H9 (cell line): Measurements from ENCODE around the gene ATP7B. TPM values are rescaled to one million over a fixed set of nuclear protein-coding genes. Genes with fewer than 3 reads are reported as not detected.

ENCODE experiments used
- DNase-seq: peaks from one replicate; pipeline ENCODE4 v3.0.0-alpha.2; 2017
- H2AFZ ChIP-seq: one replicate; pipeline ENCODE4 v1.6.1; 2013; ENCODE audit warnings: mild to moderate bottlenecking, low read length, control low read depth, moderate library complexity
- H2AK5ac ChIP-seq: 2 replicates; pipeline ENCODE4 v1.6.1; 2013; ENCODE audit warnings: low read length, control low read depth, mixed read lengths; ENCODE audit not compliant: insufficient read length
- H2BK120ac ChIP-seq: one replicate; pipeline ENCODE4 v1.6.1; 2013; ENCODE audit warnings: low read depth, mild to moderate bottlenecking, low read length, control low read depth, inconsistent platforms; ENCODE audit not compliant: poor library complexity, severe bottlenecking
- H2BK12ac ChIP-seq: 2 replicates; pipeline ENCODE4 v1.6.1; 2013; ENCODE audit warnings: low read length, control low read depth, mixed read lengths, low read depth; ENCODE audit not compliant: insufficient read length
- H2BK15ac ChIP-seq: 2 replicates; pipeline ENCODE4 v1.6.1; 2013; ENCODE audit warnings: low read depth, low read length, control low read depth
- H2BK20ac ChIP-seq: one replicate; pipeline ENCODE4 v1.6.1; 2013; ENCODE audit warnings: low read depth, mild to moderate bottlenecking, low read length, control low read depth, inconsistent platforms; ENCODE audit not compliant: poor library complexity, severe bottlenecking
- H2BK5ac ChIP-seq: 2 replicates; pipeline ENCODE4 v1.6.1; 2013; ENCODE audit warnings: low read length, control low read depth, mixed read lengths; ENCODE audit not compliant: insufficient read length
- H3K14ac ChIP-seq: 2 replicates; pipeline ENCODE4 v1.6.1; 2013; ENCODE audit warnings: low read length, control low read depth; ENCODE audit not compliant: insufficient read depth
- H3K18ac ChIP-seq: 2 replicates; pipeline ENCODE4 v1.6.1; 2013; ENCODE audit warnings: low read depth, mild to moderate bottlenecking, mixed read lengths, low read length, control low read depth; ENCODE audit not compliant: insufficient read length
- H3K23ac ChIP-seq: 2 replicates; pipeline ENCODE4 v1.6.1; 2013; ENCODE audit warnings: low read length, control low read depth, mixed read lengths, low read depth; ENCODE audit not compliant: insufficient read length
- H3K23me2 ChIP-seq: 2 replicates; pipeline ENCODE4 v1.6.1; 2013; ENCODE audit warnings: low read depth, mild to moderate bottlenecking, mixed read lengths, low read length, control low read depth; ENCODE audit not compliant: insufficient read length, poor library complexity, severe bottlenecking
- H3K27ac ChIP-seq: 2 replicates; pipeline ENCODE4 v1.5.1; 2013; ENCODE audit warnings: low read length, control low read depth, mixed read lengths, low read depth; ENCODE audit not compliant: insufficient read length
- H3K27me3 ChIP-seq: 2 replicates; pipeline ENCODE4 v1.6.1; 2013; ENCODE audit warnings: low read length, control low read depth, inconsistent platforms; ENCODE audit not compliant: insufficient read depth
- H3K4ac ChIP-seq: 2 replicates; pipeline ENCODE4 v1.6.1; 2013; ENCODE audit warnings: low read depth, mild to moderate bottlenecking, control low read depth, inconsistent platforms, low read length, moderate library complexity
- H3K4me1 ChIP-seq: 2 replicates; pipeline ENCODE4 v1.6.1; 2013; ENCODE audit warnings: low read length, control low read depth, inconsistent platforms; ENCODE audit not compliant: insufficient read depth
- H3K4me2 ChIP-seq: 2 replicates; pipeline ENCODE4 v1.6.1; 2013; ENCODE audit warnings: low read length, control low read depth, mixed read lengths; ENCODE audit not compliant: insufficient read length, insufficient read depth
- H3K56ac ChIP-seq: 2 replicates; pipeline ENCODE4 v1.6.1; 2013; ENCODE audit warnings: low read depth, mild to moderate bottlenecking, mixed read lengths, low read length, control low read depth; ENCODE audit not compliant: insufficient read length
- H3K79me1 ChIP-seq: 2 replicates; pipeline ENCODE4 v1.6.1; 2013; ENCODE audit warnings: low read depth, mild to moderate bottlenecking, moderate library complexity, low read length, control low read depth, inconsistent platforms; ENCODE audit not compliant: insufficient read depth, poor library complexity, severe bottlenecking
- H3K79me2 ChIP-seq: 2 replicates; pipeline ENCODE4 v1.6.1; 2013; ENCODE audit warnings: low read length, control low read depth, inconsistent platforms; ENCODE audit not compliant: insufficient read depth
- H3K9ac ChIP-seq: 2 replicates; pipeline ENCODE4 v1.6.1; 2013; ENCODE audit warnings: low read length, control low read depth, mixed read lengths; ENCODE audit not compliant: insufficient read length; ENCODE audit errors: extremely low read depth
- H3K9me3 ChIP-seq: one replicate; pipeline ENCODE4 v1.6.1; 2013; ENCODE audit warnings: low read depth, low read length, inconsistent platforms; ENCODE audit not compliant: control insufficient read depth
- H3T11ph ChIP-seq: one replicate; pipeline ENCODE4 v1.6.1; 2013; ENCODE audit warnings: mild to moderate bottlenecking, low read length, control low read depth, inconsistent platforms
- H4K20me1 ChIP-seq: one replicate; pipeline ENCODE4 v1.6.1; 2013; ENCODE audit not compliant: control insufficient read depth, insufficient read length, insufficient read depth
- H4K5ac ChIP-seq: 2 replicates; pipeline ENCODE4 v1.6.1; 2013; ENCODE audit warnings: low read depth, mild to moderate bottlenecking, mixed read lengths, low read length, control low read depth; ENCODE audit not compliant: insufficient read length
- H4K8ac ChIP-seq: replicated peaks from 2 replicates; pipeline ENCODE4 v1.6.1; 2013; ENCODE audit warnings: low read length, control low read depth, mixed read lengths, low read depth; ENCODE audit not compliant: insufficient read length
- H4K91ac ChIP-seq: 2 replicates; pipeline ENCODE4 v1.6.1; 2013; ENCODE audit warnings: low read depth, mild to moderate bottlenecking, moderate library complexity, mixed read lengths, low read length, control low read depth; ENCODE audit not compliant: insufficient read length
- H3K27ac Mint-ChIP-seq, 3 experiments: 2 replicates in 2 of 3; 3 replicates in 1 of 3; pipeline ENCODE4 v1.8.0; 2020 to 2021; ENCODE audit warnings: mixed read lengths in 3 of 3, mild to moderate bottlenecking in 1 of 3, moderate library complexity in 1 of 3
- H3K27me3 Mint-ChIP-seq: 2 replicates; pipeline ENCODE4 v1.8.0; 2021; ENCODE audit warnings: low read depth, mild to moderate bottlenecking, moderate library complexity, mixed read lengths
- H3K36me3 Mint-ChIP-seq, 3 experiments: 2 replicates in 2 of 3; 3 replicates in 1 of 3; pipeline ENCODE4 v1.8.0; 2020 to 2021; ENCODE audit warnings: low read depth in 3 of 3, mixed read lengths in 3 of 3; ENCODE audit not compliant: insufficient read depth in 1 of 3
- H3K4me1 Mint-ChIP-seq, 2 experiments: 2 replicates each; pipeline ENCODE4 v1.8.0; 2020; ENCODE audit warnings: mixed read lengths in 2 of 2
- H3K4me3 Mint-ChIP-seq, 2 experiments: 2 replicates in 1 of 2; 3 replicates in 1 of 2; pipeline ENCODE4 v1.8.0; 2020 to 2021; ENCODE audit warnings: mild to moderate bottlenecking in 2 of 2, mixed read lengths in 2 of 2, moderate library complexity in 1 of 2
- H3K9me3 Mint-ChIP-seq, 2 experiments: 2 replicates in 1 of 2; 3 replicates in 1 of 2; pipeline ENCODE4 v1.8.0; 2020; ENCODE audit warnings: mild to moderate bottlenecking in 2 of 2, mixed read lengths in 2 of 2, moderate library complexity in 1 of 2
- CTCF ChIP-seq: fragments of 200-600 bp; sonication (generic); conservative IDR thresholded peaks from 3 replicates; pipeline ENCODE4 v1.8.0; 2021; ENCODE audit warnings: antibody characterized with exemption, mild to moderate bottlenecking
- WGBS: extraction: QIAGEN DNeasy Blood & Tissue Kit; methylation state at CpG from one replicate; pipeline ENCODE4 v1.1.7; 2013; ENCODE audit warnings: missing lambda C conversion rate, low lambda C conversion rate, mixed read lengths; ENCODE audit not compliant: insufficient read length; ENCODE audit errors: extremely low coverage; 5-methylcytosine and 5-hydroxymethylcytosine counted together
- total RNA-seq: library from RNA; stranded (reverse); gene quantifications from 2 replicates; pipeline ENCODE4 v1.2.1, GENCODE V29; 2021

ATP7B gene
- total RNA-seq, 1 experiment from 2014 or later, result 5.8 TPM

- no peak overlapping the region for H2BK5ac ChIP-seq
- H3K23ac ChIP-seq, result no peak overlapping the region
- H3K27me3 ChIP-seq, result no peaks in the 10 kb centered on the region
- no peaks in the 10 kb centered on the region for H3K9me3 ChIP-seq
- DNase-seq, result no peak
- H3K4me2 ChIP-seq, result no peak overlapping the region
- no peak overlapping the region for H4K8ac ChIP-seq
- H2AFZ ChIP-seq, result no peak overlapping the region
- no peak overlapping the region for H2BK120ac ChIP-seq
- H4K20me1 ChIP-seq, result no peaks in the 10 kb centered on the region
- H3K9ac ChIP-seq, result no peak overlapping the region
- H4K5ac ChIP-seq, result no peak overlapping the region
- H3K14ac ChIP-seq, result no peak overlapping the region
- no peak overlapping the region for H3K4ac ChIP-seq
- TF ChIP-seq CTCF, result no peak
- no peak overlapping the region for H2AK5ac ChIP-seq
- H2BK12ac ChIP-seq, result no peak overlapping the region
- no peak overlapping the region for H2BK15ac ChIP-seq
- WGBS, result no CpG with 5 or more reads among the region's 3 CpGs
- H4K91ac ChIP-seq, result no peak overlapping the region
- H3K27ac ChIP-seq, result no peak overlapping the region
- no peak overlapping the region for H3K4me3 Mint-ChIP-seq
- H3K27me3 Mint-ChIP-seq, result no peaks in the 10 kb centered on the region
- no peaks in the 10 kb centered on the region for H3K4me1 ChIP-seq
- no peaks in the 10 kb centered on the region for H3K9me3 Mint-ChIP-seq
- H3K27ac Mint-ChIP-seq, result no peak overlapping the region
- H3K18ac ChIP-seq, result no peak overlapping the region
- H3K56ac ChIP-seq, result no peak overlapping the region
- H3K79me1 ChIP-seq, result no peaks in the 10 kb centered on the region
- H2BK20ac ChIP-seq, result no peak overlapping the region
- H3K4me1 Mint-ChIP-seq, result 0 out of 4 replicates have a peak, but pooled peaks cover 0 to 3% of the 10 kb centered on the region in 2 experiments
- no peak overlapping the region for H3T11ph ChIP-seq
- no peaks in the 10 kb centered on the region for H3K23me2 ChIP-seq
- no peaks in the 10 kb centered on the region for H3K36me3 Mint-ChIP-seq
- no peaks in the 10 kb centered on the region for H3K79me2 ChIP-seq
Observed at GRCh38 chr13:51959773-51960172, 51.5 kb downstream of the ATP7B start.
